HG03469 (cell line): ENCODE measurements around the gene HDAC4.

Source experiments
- ATAC-seq: cut with Tn5 transposase; IDR thresholded peaks from one replicate; pipeline ENCODE4 v1.9.1; 2021; ENCODE audit warnings: mild to moderate bottlenecking, moderate library complexity, moderate number of reproducible peaks; ENCODE audit not compliant: unreplicated experiment

The HDAC4 gene

GRCh38 chr2:239370876-239371725, 29.7 kb downstream of the HDAC4 start:
- no peak for ATAC-seq

DNA sequence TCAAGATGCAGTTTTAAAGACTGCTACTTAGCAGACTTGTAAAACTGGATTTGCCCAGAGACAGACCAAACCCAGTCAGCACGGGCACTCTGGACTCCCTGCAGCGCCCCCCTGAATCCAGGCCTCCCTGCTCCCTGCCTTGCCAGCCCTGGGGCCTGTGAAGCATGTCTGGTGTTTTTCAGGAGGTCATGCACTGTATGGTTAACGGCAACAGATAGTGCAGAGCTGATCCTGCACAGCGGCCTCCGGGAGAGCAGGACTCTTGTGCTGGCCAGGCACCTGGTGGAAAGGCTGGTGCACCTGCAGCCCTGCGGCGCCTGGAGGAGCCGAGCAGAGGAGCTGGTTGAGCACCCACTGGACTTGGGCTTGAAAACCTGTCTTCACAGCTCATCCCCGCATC, 30.4 kb downstream of the HDAC4 start:
- ATAC-seq, result no peak

- ATAC-seq, result peak; percentile 60
Observed at GRCh38 chr2:239369631-239370161, 31.1 kb downstream of the HDAC4 start.

DNA sequence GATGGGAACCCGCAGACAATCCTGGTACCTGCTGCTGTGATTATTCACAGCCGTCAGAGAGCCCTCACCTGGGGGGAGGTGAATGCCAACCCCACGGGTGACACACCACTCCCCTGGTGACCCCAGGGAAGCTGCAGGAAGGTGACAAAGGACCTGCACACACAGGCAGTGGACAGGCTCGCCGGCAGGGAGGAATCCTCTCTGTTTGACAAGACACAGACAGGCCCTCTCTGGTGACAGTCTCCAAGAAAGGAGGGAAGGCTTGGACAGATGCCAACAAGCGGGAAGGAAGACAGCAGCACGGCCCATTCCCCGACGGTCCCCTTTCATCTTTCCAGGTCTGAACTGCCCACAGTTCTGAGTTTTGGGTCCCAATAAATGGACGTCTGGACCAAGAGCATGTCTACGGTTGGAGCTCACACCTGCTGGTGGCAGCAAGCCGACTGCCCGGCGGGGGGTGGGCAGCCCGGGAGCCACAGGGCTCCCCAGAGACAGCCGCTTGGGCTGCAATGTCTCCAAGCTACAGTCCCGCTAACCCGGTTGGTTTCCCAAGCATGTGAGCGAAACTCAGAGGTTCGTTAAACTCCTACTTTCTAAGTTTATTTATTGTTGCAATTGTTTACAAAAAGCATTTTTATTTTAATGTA, 31.8 kb downstream of the HDAC4 start:
- ATAC-seq, result no peak

GRCh38 chr2:239368321-239368720, 32.5 kb downstream of the HDAC4 start:
- no peak for ATAC-seq

DNA sequence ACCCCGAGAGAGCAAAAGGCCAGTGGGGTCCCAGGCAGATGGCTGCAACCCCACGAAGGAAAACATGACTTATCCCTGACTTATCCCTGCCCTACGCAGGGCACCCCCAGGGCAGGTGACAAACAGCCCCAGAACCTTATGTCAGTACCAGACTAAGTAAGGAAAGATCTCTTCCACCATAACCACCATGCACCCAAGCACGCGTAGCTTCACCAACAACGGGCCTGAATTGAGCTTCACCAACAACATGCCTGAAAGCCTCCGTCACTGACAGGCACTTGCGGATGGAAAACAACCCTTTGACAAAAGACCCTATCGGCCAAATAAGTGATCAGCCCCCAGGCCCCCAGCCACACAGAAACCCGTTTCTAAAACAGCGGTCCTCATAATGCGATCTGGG, 34.1 kb downstream of the HDAC4 start:
- no peak for ATAC-seq

DNA sequence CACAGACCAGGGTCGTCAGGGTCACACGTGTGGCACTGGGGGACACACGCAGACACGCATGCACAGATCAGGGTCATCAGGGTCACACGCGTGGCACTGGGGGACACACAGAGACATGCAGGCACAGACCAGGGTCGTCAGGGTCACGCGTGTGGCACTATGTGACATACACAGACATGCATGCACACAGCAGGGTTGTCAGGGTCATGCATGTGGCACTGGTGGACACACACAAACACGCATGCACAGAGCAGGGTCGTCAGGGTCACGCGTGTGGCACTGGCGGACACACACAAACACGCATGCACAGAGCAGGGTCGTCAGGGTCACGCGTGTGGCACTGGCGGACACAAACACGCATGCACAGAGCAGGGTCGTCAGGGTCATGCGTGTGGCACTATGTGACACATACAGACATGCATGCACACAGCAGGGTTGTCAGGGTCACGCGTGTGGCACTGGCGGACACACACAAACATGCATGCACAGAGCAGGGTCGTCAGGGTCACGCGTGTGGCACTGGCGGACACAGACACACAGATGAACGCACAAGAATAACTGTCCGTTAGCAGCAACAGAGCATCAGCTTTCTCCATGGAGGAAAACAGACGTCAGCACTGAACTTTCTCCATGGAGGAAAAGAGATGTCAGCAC, 34.9 kb downstream of the HDAC4 start:
- ATAC-seq, result no peak

GRCh38 chr2:239365071-239365781, 35.6 kb downstream of the HDAC4 start:
- no peak for ATAC-seq

GRCh38 chr2:239363946-239364637, 36.7 kb downstream of the HDAC4 start:
- ATAC-seq, result no peak

DNA sequence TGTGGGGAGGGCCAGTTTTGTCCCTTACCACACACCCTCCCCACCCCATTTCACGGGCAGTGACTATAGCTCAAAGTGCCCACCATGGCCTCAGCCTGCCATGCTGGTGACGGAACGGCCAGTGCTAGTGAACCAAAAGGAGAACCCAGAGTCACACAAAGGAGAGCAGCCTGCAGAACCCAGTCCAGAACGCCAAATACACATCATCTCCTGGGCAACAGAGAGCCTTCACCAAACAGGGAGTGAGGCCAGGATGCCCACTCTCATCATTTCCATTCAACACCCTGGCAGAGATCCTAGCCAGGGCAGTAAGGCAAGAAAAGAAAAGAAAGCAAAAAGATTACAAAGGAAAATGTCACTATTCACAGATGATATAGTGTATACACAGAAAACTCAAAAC, 38.3 kb downstream of the HDAC4 start:
- ATAC-seq, result no peak

DNA sequence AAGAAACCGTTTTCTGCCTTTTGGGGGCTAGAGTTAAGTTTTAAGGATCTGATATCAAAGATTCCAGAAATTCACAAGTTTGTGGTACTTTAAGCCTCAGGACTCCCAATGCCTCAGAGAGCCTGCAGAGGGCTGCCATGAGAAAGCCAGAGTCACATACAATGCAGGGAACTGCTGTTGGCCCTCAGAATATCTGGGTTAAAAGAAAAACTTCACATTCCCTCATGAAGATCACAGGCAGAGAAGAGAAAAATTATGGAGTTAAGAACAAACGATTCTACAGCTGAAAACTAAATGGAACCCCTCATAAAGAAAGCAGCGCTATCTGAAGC, 39.5 kb downstream of the HDAC4 start:
- ATAC-seq, result no peak

DNA sequence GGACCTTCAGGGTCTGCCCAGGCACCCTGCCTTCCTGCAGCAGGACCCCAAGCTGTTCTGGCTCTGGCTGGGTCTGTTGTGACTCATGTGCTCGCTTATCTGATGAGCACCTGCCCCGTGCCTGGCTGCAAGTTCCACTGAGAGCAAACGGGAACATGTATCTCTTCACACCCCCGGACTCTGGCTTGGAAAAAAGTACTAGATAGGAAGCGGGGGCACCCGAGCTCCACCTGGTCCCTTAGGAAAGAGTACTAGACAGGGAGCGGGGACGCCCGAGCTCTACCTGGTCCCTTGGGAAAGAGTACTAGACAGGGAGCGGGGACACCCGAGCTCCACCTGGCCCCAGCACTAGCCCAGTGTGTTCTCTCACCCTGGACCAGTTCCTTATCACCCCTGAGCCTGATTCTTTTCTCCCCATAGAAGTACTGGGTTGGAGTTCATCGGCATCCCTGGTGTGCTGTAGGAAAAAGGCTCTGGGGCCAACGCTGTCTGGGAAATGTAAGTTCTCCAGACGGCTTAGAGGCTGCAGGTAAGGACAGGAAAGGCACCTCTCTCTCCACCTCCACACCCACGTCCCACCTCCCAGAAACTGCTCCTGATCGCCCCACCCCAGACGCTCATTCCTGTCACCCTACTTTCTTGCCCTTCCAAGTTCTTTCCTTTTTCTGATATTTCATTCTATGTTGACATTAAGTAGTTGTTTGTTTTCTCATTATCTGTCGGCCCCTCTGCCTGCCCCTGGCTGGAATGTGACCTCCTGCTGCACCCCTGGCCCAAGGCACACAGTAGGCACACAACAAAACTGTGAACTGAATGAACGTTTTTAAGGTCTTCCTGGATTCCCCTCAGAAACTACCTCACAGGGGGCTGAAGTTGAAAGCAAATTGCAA, 40.2 kb downstream of the HDAC4 start:
- no peak for ATAC-seq

GRCh38 chr2:239360008-239360407, 40.8 kb downstream of the HDAC4 start:
- ATAC-seq, result no peak

GRCh38 chr2:239359196-239359912, 41.5 kb downstream of the HDAC4 start:
- no peak for ATAC-seq

GRCh38 chr2:239358062-239358754, 42.6 kb downstream of the HDAC4 start:
- ATAC-seq, result no peak

- no peak for ATAC-seq
Observed at GRCh38 chr2:239355724-239356123, 45.1 kb downstream of the HDAC4 start.

DNA sequence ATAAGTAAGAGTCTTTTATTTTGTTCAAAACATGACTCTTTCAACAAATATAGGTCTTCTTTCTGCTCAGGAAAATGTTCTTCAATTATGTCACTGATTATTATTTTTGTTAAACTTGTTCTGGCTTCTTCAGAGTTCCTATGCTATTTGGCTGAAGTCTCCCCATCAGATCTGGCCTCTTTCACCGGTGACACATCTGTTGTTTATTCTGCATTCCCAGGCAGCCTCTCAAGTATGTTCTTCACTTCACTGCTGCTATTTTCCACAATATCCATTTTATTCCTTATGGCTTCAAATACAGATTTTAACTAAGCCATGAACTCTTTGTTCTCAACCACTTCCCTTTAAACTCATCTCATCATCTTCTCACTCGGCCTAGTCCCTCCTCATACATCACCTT, 45.7 kb downstream of the HDAC4 start:
- ATAC-seq, result no peak

GRCh38 chr2:239354791-239355136, 46.1 kb downstream of the HDAC4 start:
- ATAC-seq, result no peak
